Gastrocnemius medialis (tissue), 4 donors: ENCODE measurements around the gene COL6A1.

Source experiments
- POLR2A ChIP-seq, 2 donors: fragments of 450-650 bp; IDR thresholded peaks; one replicate each; pipeline ENCODE4 v1.6.1; 2017; ENCODE audit warnings: antibody characterized with exemption in 2 of 2, mild to moderate bottlenecking in 2 of 2, moderate library complexity in 2 of 2
- TF ChIP-seq, protein P1 (sequence below), 5 experiments: fragments of 450-650 bp in 3 of 5; fragments of 200-600 bp in 2 of 5; sonication (generic) in 2 of 5; IDR thresholded peaks in 4 of 5; conservative IDR thresholded peaks in 1 of 5; 1 replicate in 4 of 5; 2 replicates in 1 of 5; pipeline ENCODE4 v1.5.1; 2016 to 2019; ENCODE audit warnings: antibody characterized with exemption in 5 of 5, mild to moderate bottlenecking in 3 of 5, moderate library complexity in 3 of 5

DNA sequence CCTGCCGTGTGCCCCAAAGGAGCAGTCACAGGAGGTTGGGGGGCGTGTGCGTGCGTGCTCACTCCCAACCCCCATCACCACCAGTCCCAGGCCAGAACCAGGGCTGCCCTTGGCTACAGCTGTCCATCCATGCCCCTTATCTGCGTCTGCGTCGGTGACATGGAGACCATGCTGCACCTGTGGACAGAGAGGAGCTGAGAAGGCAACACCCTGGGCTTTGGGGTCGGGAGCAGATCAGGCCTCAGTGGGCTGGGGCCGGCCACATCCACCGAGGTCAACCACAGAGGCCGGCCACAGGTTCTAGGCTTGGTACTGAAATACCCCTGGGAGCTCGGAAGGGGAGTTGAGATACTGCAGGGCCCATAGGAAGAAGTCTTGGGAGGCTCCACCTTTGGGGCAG is 23.5 kb downstream of the COL6A1 start:
- TF ChIP-seq, protein P1, sequence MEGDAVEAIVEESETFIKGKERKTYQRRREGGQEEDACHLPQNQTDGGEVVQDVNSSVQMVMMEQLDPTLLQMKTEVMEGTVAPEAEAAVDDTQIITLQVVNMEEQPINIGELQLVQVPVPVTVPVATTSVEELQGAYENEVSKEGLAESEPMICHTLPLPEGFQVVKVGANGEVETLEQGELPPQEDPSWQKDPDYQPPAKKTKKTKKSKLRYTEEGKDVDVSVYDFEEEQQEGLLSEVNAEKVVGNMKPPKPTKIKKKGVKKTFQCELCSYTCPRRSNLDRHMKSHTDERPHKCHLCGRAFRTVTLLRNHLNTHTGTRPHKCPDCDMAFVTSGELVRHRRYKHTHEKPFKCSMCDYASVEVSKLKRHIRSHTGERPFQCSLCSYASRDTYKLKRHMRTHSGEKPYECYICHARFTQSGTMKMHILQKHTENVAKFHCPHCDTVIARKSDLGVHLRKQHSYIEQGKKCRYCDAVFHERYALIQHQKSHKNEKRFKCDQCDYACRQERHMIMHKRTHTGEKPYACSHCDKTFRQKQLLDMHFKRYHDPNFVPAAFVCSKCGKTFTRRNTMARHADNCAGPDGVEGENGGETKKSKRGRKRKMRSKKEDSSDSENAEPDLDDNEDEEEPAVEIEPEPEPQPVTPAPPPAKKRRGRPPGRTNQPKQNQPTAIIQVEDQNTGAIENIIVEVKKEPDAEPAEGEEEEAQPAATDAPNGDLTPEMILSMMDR (IDR thresholded peaks at IDR 0.05 in 4 of 5, conservative IDR thresholded peaks at IDR 0.05 in 1 of 5): no peak
- TF ChIP-seq POLR2A (IDR thresholded peaks at IDR 0.05): no peak
